Thyroid gland (tissue), 4 donors: ENCODE data around the gene CDC26.
"Not testable (repeated sequence)": the region's sequence is repeated elsewhere in the genome, so short reads cannot be mapped to it uniquely, and the experiment has no call there.

ENCODE experiments used
- CTCF ChIP-seq, 6 experiments: fragments of 200-600 bp in 3 of 6; fragments of 450-650 bp in 3 of 6; sonication (generic) in 3 of 6; IDR thresholded peaks; one replicate each; pipeline ENCODE4 v1.5.1; 2016 to 2019; ENCODE audit warnings: antibody characterized with exemption in 6 of 6, mild to moderate bottlenecking in 2 of 6, inconsistent platforms in 1 of 6, moderate library complexity in 1 of 6
- POLR2A ChIP-seq, 2 donors: fragments of 450-650 bp; IDR thresholded peaks; one replicate each; pipeline ENCODE4 v1.6.1; 2017; ENCODE audit warnings: antibody characterized with exemption in 2 of 2, mild to moderate bottlenecking in 2 of 2, moderate library complexity in 1 of 2

GRCh38 chr9:113235701-113236255, 39.6 kb downstream of the CDC26 start:
- not testable (repeated sequence) for TF ChIP-seq CTCF, POLR2A (IDR thresholded peaks at IDR 0.05)
